Sigmoid colon (tissue), 4 donors: ENCODE measurements around the gene TSC22D4.

Experiments
- CTCF ChIP-seq, 4 experiments: fragments of 450-650 bp in 3 of 4; fragments of 200-600 bp in 1 of 4; IDR thresholded peaks; one replicate each; pipeline ENCODE4 v1.5.1; 2016 to 2019; ENCODE audit warnings: antibody characterized with exemption in 4 of 4, mild to moderate bottlenecking in 3 of 4, moderate library complexity in 2 of 4
- POLR2AphosphoS5 ChIP-seq, 4 donors: sonication (generic); formaldehyde crosslinking; IDR thresholded peaks; one replicate each; pipeline ENCODE4 v1.6.1; 2017; ENCODE audit warnings: antibody characterized with exemption in 4 of 4

GRCh38 chr7:100431286-100431735, 47.7 kb downstream of the TSC22D4 start:
- no peak for TF ChIP-seq CTCF (IDR thresholded peaks at IDR 0.05)
- TF ChIP-seq POLR2AphosphoS5 (IDR thresholded peaks at IDR 0.05): no peak
